ENCODE results near the gene INVS.
"Not testable (repeated sequence)": the region's sequence is repeated elsewhere in the genome, so short reads cannot be mapped to it uniquely, and the experiment has no call there.

- TF ChIP-seq POLR2A, CTCF (IDR thresholded peaks at IDR 0.05): not testable (repeated sequence)
Observed at GRCh38 chr9:100136799-100137198, 37.8 kb downstream of the INVS start.
